A673 (cell line): ENCODE data around the gene CEP192. TPM values are rescaled to one million over a fixed set of nuclear protein-coding genes. Genes with fewer than 3 reads are reported as not detected.
"Not testable (repeated sequence)": the region's sequence is repeated elsewhere in the genome, so short reads cannot be mapped to it uniquely, and the experiment has no call there.

Experiments used
- BruUV-seq: library from RNA; stranded (reverse); fragments of 400-500 nt; replicated peaks from 2 replicates; lab custom pipeline; 2021; lab: Mats Ljungman, UMichigan
- CTCF ChIA-PET: fragments of 300-600 bp; sonication (Branson Sonifier 250); formaldehyde crosslinking; loops from one replicate; lab custom pipeline; 2022; ENCODE audit warnings: antibody characterized with exemption; lab: Charles Lee
- POLR2A ChIA-PET: fragments of 300-600 bp; sonication (Branson Sonifier 250); formaldehyde crosslinking; loops from one replicate; lab custom pipeline; 2022; ENCODE audit warnings: antibody characterized with exemption; ENCODE audit not compliant: low non-redundant PET; lab: Charles Lee
- DNase-seq: peaks from one replicate; pipeline ENCODE4 v3.0.0-alpha.2; 2015; ENCODE audit warnings: low spot score
- H3K27ac ChIP-seq: fragments of 200-600 bp; sonication (generic); 2 replicates; pipeline ENCODE4 v1.5.1; 2016; ENCODE audit warnings: mixed run types, low read depth, mild to moderate bottlenecking, mixed read lengths, antibody characterized with exemption, low read length; ENCODE audit not compliant: poor library complexity, severe bottlenecking
- H3K27me3 ChIP-seq: fragments of 200-600 bp; sonication (generic); replicated peaks from 2 replicates; pipeline ENCODE4 v1.6.1; 2017; ENCODE audit warnings: mixed run types, low read depth, mild to moderate bottlenecking, mixed read lengths, antibody characterized with exemption, low read length; ENCODE audit not compliant: insufficient read depth, poor library complexity
- H3K36me3 ChIP-seq: fragments of 200-600 bp; sonication (generic); 2 replicates; pipeline ENCODE4 v1.6.1; 2016; ENCODE audit warnings: mixed run types, mild to moderate bottlenecking, mixed read lengths, antibody characterized with exemption, low read length; ENCODE audit not compliant: insufficient read depth, poor library complexity, severe bottlenecking
- H3K4me1 ChIP-seq: fragments of 200-600 bp; sonication (generic); 2 replicates; pipeline ENCODE4 v1.6.1; 2017; ENCODE audit warnings: mixed run types, mild to moderate bottlenecking, mixed read lengths, antibody characterized with exemption, low read length; ENCODE audit not compliant: insufficient read depth, poor library complexity, severe bottlenecking
- H3K4me3 ChIP-seq: fragments of 200-600 bp; sonication (generic); 2 replicates; pipeline ENCODE4 v1.5.1; 2016; ENCODE audit warnings: low read depth, mixed run types, mild to moderate bottlenecking, mixed read lengths, low read length; ENCODE audit not compliant: poor library complexity, severe bottlenecking
- H3K9me3 ChIP-seq: fragments of 200-600 bp; sonication (generic); 2 replicates; pipeline ENCODE4 v1.6.1; 2016; ENCODE audit warnings: mixed run types, low read depth, mild to moderate bottlenecking, mixed read lengths, antibody characterized with exemption, low read length; ENCODE audit not compliant: poor library complexity, severe bottlenecking
- EZH2 ChIP-seq: fragments of 200-600 bp; sonication (generic); IDR thresholded peaks from 2 replicates; pipeline ENCODE4 v1.6.1; 2017; ENCODE audit warnings: borderline replicate concordance, low read depth, mild to moderate bottlenecking, mixed read lengths, antibody characterized with exemption, low read length; ENCODE audit not compliant: poor library complexity, severe bottlenecking
- intact Hi-C: fragments of 100-400 bp; cut with micrococcal nuclease; formaldehyde crosslinking; loops from one replicate; pipeline ENCODE4 v1.10.0; 2022; ENCODE audit not compliant: unreplicated experiment
- total RNA-seq: library from RNA; stranded (reverse); gene quantifications from 2 replicates; pipeline ENCODE4 v1.2.3, GENCODE V29; 2021
- TF ChIP-seq, protein P1 (sequence below): fragments of 300-800, 200-600 bp; sonication (generic); conservative IDR thresholded peaks from 2 replicates; pipeline ENCODE4 v1.5.1; 2017; ENCODE audit warnings: low read depth, mild to moderate bottlenecking, antibody characterized with exemption, low read length, moderate library complexity, mixed read lengths

The CEP192 gene
- total RNA-seq, 1 experiment from 2014 or later: 46.4 TPM

DNA sequence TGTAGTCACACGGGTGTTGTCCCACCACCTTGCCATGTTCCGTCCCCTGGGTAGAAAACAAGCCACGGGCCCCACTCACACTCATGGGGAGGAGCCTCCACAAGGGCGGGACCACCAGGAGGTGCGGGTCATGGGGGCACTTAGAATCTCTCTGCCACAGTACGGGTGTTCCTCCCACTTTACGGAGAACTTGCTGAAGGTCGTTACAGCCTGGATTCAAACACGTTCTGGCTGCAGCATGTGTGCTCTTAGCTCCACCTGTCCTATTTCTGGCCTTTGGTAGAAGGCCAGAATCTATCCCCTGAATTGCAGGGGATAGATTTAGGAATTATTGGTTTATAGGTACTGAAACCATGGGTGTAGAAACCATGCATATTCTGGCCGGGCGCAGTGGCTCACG is 14.9 kb upstream of the CEP192 start:
- no TSS peak for BruUV-seq
- peak overlapping the region; percentile 55 for H3K27ac ChIP-seq
- no peak for TF ChIP-seq EZH2
- TF ChIP-seq, protein P1, sequence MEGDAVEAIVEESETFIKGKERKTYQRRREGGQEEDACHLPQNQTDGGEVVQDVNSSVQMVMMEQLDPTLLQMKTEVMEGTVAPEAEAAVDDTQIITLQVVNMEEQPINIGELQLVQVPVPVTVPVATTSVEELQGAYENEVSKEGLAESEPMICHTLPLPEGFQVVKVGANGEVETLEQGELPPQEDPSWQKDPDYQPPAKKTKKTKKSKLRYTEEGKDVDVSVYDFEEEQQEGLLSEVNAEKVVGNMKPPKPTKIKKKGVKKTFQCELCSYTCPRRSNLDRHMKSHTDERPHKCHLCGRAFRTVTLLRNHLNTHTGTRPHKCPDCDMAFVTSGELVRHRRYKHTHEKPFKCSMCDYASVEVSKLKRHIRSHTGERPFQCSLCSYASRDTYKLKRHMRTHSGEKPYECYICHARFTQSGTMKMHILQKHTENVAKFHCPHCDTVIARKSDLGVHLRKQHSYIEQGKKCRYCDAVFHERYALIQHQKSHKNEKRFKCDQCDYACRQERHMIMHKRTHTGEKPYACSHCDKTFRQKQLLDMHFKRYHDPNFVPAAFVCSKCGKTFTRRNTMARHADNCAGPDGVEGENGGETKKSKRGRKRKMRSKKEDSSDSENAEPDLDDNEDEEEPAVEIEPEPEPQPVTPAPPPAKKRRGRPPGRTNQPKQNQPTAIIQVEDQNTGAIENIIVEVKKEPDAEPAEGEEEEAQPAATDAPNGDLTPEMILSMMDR: no peak
- no peaks in the 10 kb centered on the region for H3K9me3 ChIP-seq
- H3K36me3 ChIP-seq: peaks cover 42% of the 10 kb centered on the region
- CTCF ChIA-PET: no interaction called here
- DNase-seq: no peak
- H3K27me3 ChIP-seq: no peaks in the 10 kb centered on the region
- POLR2A ChIA-PET: no interaction called here
- H3K4me3 ChIP-seq: no peak overlapping the region
- peaks cover 5% of the 10 kb centered on the region for H3K4me1 ChIP-seq
- intact Hi-C loops: no loop called here

DNA sequence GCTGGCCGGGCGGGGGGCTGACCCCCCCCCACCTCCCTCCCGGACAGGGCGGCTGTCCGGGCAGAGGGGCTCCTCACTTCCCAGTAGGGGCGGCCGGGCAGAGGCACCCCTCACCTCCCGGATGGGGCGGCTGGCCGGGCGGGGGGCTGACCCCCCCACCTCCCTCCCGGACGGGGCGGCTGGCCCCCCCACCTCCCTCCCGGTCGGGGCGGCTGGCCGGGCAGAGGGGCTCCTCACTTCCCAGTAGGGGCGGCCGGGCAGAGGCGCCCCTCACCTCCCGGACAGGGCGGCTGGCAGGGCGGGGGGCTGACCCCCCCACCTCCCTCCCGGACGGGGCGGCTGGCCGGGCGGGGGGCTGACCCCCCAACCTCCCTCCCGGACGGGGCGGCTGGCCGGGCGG is 11.1 kb upstream of the CEP192 start:
- POLR2A ChIA-PET, CTCF ChIA-PET, H3K27me3 ChIP-seq, H3K9me3 ChIP-seq, intact Hi-C loops, H3K4me1 ChIP-seq, DNase-seq, BruUV-seq, H3K4me3 ChIP-seq, H3K27ac ChIP-seq: not testable (repeated sequence)
- peaks cover 35% of the 10 kb centered on the region for H3K36me3 ChIP-seq

DNA sequence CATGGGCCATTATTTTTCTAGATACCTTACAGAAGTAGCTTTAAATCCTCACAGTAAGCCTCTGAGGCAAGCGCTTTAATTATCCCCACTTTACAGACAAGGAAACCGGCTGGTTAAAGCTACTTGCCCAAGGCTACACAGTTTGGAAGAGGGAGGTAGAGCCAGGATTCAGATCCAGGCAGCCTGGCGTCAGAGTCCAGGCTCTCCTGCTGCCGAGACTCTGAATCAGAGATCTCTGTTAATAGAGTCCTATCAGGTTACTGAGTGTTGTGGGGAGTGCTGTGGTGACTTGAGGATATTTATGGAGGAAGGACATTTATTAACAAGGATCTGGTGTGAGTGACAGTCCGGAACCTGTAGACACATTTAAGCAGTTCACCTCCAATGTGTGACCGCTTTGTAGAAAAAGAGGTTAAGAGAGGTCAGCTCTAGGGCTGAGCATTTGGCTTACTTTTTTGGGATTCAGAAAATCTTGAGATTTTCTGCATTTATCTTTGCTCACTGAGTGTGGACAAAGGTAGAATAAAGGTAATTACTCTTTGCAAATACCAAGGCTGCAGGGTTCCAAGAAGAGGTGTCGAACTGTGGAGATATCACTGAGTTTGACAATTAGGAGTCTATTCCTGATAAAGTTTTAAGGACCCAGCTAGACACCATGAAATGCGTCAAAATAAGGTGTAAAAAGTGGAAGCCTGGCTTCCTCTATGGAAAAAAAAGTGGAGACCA is 1.6 kb upstream of the CEP192 start:
- no peaks in the 10 kb centered on the region for H3K27me3 ChIP-seq
- ChIA-PET POLR2A (no interaction called here), CTCF (no interaction called here)
- H3K9me3 ChIP-seq: no peaks in the 10 kb centered on the region
- TF ChIP-seq, protein P1: no peak
- no peak for TF ChIP-seq EZH2
- H3K4me3 ChIP-seq: no peak overlapping the region
- BruUV-seq: no TSS peak
- peak overlapping the region; percentile 83 for H3K27ac ChIP-seq
- no peak for DNase-seq
- H3K4me1 ChIP-seq: peaks cover 19% of the 10 kb centered on the region
- intact Hi-C loops: no loop called here
- H3K36me3 ChIP-seq: peaks cover 28% of the 10 kb centered on the region

DNA sequence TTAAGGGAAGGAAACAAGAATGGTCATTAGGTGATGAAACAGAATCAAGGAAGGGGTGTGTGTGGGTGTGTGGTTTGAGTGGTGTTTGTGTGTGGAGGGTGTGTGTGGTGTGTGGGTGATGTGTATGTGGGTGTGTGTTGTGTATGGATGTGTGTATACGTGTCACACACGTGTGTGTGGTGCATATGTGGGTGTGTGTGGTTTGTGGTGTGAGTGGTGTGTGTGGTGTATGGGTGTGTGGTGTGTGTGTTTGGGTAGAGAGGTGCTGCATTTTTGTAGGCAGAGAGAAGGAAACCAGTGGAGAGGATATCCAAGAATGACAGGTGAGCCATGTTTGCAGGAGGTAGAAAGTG is 1.1 kb upstream of the CEP192 start:
- no TSS peak for BruUV-seq
- TF ChIP-seq, protein P1: no peak
- no peak for TF ChIP-seq EZH2
- intact Hi-C loops: no loop called here
- Histone ChIP-seq H3K9me3 (no peaks in the 10 kb centered on the region), H3K27me3 (no peaks in the 10 kb centered on the region), H3K36me3 (peaks cover 23% of the 10 kb centered on the region), H3K4me1 (peaks cover 19% of the 10 kb centered on the region), H3K4me3 (peak overlapping the region; percentile 70), H3K27ac (peak overlapping the region; percentile 83)
- CTCF ChIA-PET: no interaction called here
- DNase-seq: no peak
- POLR2A ChIA-PET: no interaction called here
